ENCODE measurements around the gene NR5A2.

Gene NR5A2

DNA sequence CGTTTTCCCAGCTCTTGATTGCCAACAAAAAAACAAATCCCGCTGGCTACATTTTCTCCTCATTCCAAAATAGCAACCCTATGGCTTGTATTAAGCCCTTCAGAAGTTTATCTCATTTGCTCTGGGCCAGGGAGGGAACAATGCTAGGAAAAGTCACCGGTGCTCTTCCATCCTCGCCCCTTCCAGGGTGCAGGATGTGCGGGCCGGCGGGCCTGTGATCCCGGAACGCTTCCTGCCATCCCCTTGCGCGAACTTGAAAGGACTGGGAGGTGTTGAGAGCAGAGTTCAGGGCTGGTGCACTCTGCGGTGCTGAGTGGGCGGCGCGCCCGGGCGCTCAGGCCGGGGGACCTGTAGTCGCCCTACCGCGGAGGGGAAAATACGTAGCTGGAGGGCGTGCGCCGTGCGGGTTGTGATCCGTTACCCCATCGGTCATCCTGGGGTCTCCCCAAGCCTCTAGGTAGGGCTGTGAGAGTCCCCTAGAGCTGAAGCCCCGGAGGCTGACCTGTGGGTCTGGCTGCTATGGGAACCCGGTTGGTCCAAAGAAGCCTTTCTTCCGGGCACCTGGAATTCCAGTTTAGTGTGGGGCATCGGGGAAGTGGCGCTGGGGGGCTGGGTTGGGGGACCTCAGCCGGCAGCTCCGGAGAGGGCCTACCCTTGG, 13.1 kb downstream of the NR5A2 start:
- peak overlapping the region; percentile 40 for H3K4me3 ChIP-seq (ENCODE audit: insufficient read length, low read depth)

GRCh38 chr1:200041337-200042118, 14.0 kb downstream of the NR5A2 start:
- Histone ChIP-seq H3K36me3 (ENCODE audit: insufficient read depth, insufficient read length, low read length) (no peaks in the 10 kb centered on the region), H3K4me3 (ENCODE audit: insufficient read length, low read depth) (peak overlapping the region; percentile 40), H3K27me3 (ENCODE audit: insufficient read depth, insufficient read length) (peaks cover 96% of the 10 kb centered on the region), H3K9me3 (ENCODE audit: insufficient read depth, low read length) (no peaks in the 10 kb centered on the region), H3K9ac (ENCODE audit: insufficient read length, low read depth) (peak overlapping the region; percentile 39), H3K4me1 (ENCODE audit: insufficient read depth, insufficient read length) (peaks cover under 1% of the 10 kb centered on the region)
- TF ChIP-seq SUZ12 (IDR thresholded peaks at IDR 0.05; ENCODE audit: extremely low read depth, insufficient read depth, insufficient read length) (no peak), YY1 (IDR thresholded peaks at IDR 0.05; ENCODE audit: insufficient read depth, insufficient read length) (no peak), ZNF274 (IDR thresholded peaks at IDR 0.05; ENCODE audit: low read depth, low read length) (no peak)
- no peak for DNase-seq (ENCODE audit: low read depth, low spot score)

More for the DNA sequence above, 13.1 kb downstream of the NR5A2 start:
- TF ChIP-seq ZNF274 (IDR thresholded peaks at IDR 0.05; ENCODE audit: low read depth, low read length) (no peak), YY1 (IDR thresholded peaks at IDR 0.05; ENCODE audit: insufficient read depth, insufficient read length) (no peak), SUZ12 (IDR thresholded peaks at IDR 0.05; ENCODE audit: extremely low read depth, insufficient read depth, insufficient read length) (no peak)
- no peaks in the 10 kb centered on the region for H3K36me3 ChIP-seq (ENCODE audit: insufficient read depth, insufficient read length, low read length)
- peak overlapping the region; percentile 61 for H3K9ac ChIP-seq (ENCODE audit: insufficient read length, low read depth)
- peaks cover 98% of the 10 kb centered on the region for H3K27me3 ChIP-seq (ENCODE audit: insufficient read depth, insufficient read length)
- H3K4me1 ChIP-seq (ENCODE audit: insufficient read depth, insufficient read length), result peaks cover 8% of the 10 kb centered on the region
- no peak for DNase-seq (ENCODE audit: low read depth, low spot score)
- H3K9me3 ChIP-seq (ENCODE audit: insufficient read depth, low read length), result no peaks in the 10 kb centered on the region

DNA sequence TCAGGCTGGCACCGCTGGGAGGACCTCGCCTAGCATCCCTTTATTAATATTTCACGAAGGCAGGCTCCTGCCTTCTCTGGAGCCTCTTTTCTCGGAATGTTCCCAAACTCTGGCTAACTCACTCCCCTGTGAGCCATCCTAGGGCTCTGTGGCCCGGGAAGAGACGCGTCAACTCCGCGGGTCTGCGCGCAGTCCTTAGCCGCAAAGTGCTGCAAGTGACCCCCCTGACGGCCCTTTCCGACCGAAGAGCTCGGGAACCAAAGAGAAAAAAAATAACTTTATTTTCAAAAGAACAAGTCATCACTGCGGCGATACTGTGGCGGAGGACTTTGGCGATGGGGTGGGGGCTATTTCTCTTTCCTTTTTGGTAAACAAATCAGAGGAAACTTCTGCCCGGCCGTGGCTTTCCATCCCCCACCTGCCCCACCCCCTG, 14.6 kb downstream of the NR5A2 start:
- Histone ChIP-seq H3K4me1 (ENCODE audit: insufficient read depth, insufficient read length) (no peaks in the 10 kb centered on the region), H3K27me3 (ENCODE audit: insufficient read depth, insufficient read length) (peaks cover 90% of the 10 kb centered on the region), H3K4me3 (ENCODE audit: insufficient read length, low read depth) (peak overlapping the region; percentile 40), H3K9ac (ENCODE audit: insufficient read length, low read depth) (peak overlapping the region; percentile 24), H3K36me3 (ENCODE audit: insufficient read depth, insufficient read length, low read length) (no peaks in the 10 kb centered on the region), H3K9me3 (ENCODE audit: insufficient read depth, low read length) (no peaks in the 10 kb centered on the region)
- TF ChIP-seq YY1 (IDR thresholded peaks at IDR 0.05; ENCODE audit: insufficient read depth, insufficient read length) (no peak), SUZ12 (IDR thresholded peaks at IDR 0.05; ENCODE audit: extremely low read depth, insufficient read depth, insufficient read length) (peak; percentile 76)
- DNase-seq (ENCODE audit: low read depth, low spot score), result no peak

DNA sequence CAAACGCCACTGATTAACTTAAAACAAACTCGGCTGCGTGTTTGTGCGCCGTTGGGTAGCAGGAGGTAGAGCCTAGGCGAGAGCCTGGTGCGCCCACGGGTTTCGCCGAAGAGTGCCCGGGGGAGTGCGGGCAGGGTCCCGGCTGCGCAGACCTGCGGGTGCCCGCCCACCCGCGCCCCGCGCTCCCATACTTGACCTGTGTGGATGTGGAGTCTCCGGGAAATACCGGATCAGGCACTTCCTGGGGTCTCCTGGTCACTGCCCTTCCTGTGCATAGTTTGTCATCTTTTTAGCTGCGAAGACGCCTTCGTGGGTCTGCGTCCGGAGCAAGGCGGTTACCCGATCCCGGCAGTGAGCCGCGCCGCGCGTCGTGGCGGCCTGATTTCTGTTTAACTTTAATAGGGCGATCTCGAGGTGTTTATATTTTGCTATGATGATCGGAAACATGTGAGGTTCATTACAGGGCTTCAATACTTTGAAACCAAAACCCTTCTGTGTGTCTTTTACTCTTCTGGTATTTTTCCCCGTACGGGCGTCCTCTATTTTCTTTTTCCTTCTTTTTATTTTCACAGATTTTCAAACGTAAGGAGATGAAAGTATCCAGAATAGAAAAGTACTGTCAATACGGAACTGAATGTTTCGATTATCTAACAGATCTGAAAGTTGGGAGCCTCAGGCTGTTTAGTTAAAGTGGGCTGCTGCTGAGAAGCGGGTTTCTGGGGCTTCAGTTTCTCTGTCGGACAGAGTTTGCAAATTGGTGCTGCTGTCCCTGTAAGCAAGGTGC, 15.2 kb downstream of the NR5A2 start:
- no peaks in the 10 kb centered on the region for H3K4me1 ChIP-seq (ENCODE audit: insufficient read depth, insufficient read length)
- H3K27me3 ChIP-seq (ENCODE audit: insufficient read depth, insufficient read length), result peaks cover 84% of the 10 kb centered on the region
- H3K9ac ChIP-seq (ENCODE audit: insufficient read length, low read depth), result peak overlapping the region; percentile 24
- peak overlapping the region; percentile 40 for H3K4me3 ChIP-seq (ENCODE audit: insufficient read length, low read depth)
- H3K36me3 ChIP-seq (ENCODE audit: insufficient read depth, insufficient read length, low read length), result no peaks in the 10 kb centered on the region
- no peaks in the 10 kb centered on the region for H3K9me3 ChIP-seq (ENCODE audit: insufficient read depth, low read length)
- TF ChIP-seq SUZ12 (IDR thresholded peaks at IDR 0.05; ENCODE audit: extremely low read depth, insufficient read depth, insufficient read length) (peak; percentile 50), ZNF274 (IDR thresholded peaks at IDR 0.05; ENCODE audit: low read depth, low read length) (no peak)
- no peak for DNase-seq (ENCODE audit: low read depth, low spot score)

- Histone ChIP-seq H3K9me3 (ENCODE audit: insufficient read depth, low read length) (no peaks in the 10 kb centered on the region), H3K9ac (ENCODE audit: insufficient read length, low read depth) (no peak overlapping the region), H3K27me3 (ENCODE audit: insufficient read depth, insufficient read length) (peaks cover 78% of the 10 kb centered on the region), H3K36me3 (ENCODE audit: insufficient read depth, insufficient read length, low read length) (no peaks in the 10 kb centered on the region), H3K4me1 (ENCODE audit: insufficient read depth, insufficient read length) (no peaks in the 10 kb centered on the region), H3K4me3 (ENCODE audit: insufficient read length, low read depth) (peak overlapping the region; percentile 40)
- TF ChIP-seq SUZ12 (IDR thresholded peaks at IDR 0.05; ENCODE audit: extremely low read depth, insufficient read depth, insufficient read length) (no peak), YY1 (IDR thresholded peaks at IDR 0.05; ENCODE audit: insufficient read depth, insufficient read length) (no peak), ZNF274 (IDR thresholded peaks at IDR 0.05; ENCODE audit: low read depth, low read length) (no peak)
- no peak for DNase-seq (ENCODE audit: low read depth, low spot score)
Observed at GRCh38 chr1:200043336-200043668, 15.8 kb downstream of the NR5A2 start.

GRCh38 chr1:200046115-200046514, 18.6 kb downstream of the NR5A2 start:
- no peak overlapping the region for H3K4me3 ChIP-seq (ENCODE audit: insufficient read length, low read depth)
- no peak overlapping the region for H3K9ac ChIP-seq (ENCODE audit: insufficient read length, low read depth)
- no peaks in the 10 kb centered on the region for H3K4me1 ChIP-seq (ENCODE audit: insufficient read depth, insufficient read length)
- no peak for DNase-seq (ENCODE audit: low read depth, low spot score)
- H3K36me3 ChIP-seq (ENCODE audit: insufficient read depth, insufficient read length, low read length), result no peaks in the 10 kb centered on the region
- no peak for TF ChIP-seq SUZ12 (IDR thresholded peaks at IDR 0.05; ENCODE audit: extremely low read depth, insufficient read depth, insufficient read length)
- TF ChIP-seq YY1 (IDR thresholded peaks at IDR 0.05; ENCODE audit: insufficient read depth, insufficient read length), result no peak
- no peak for TF ChIP-seq ZNF274 (IDR thresholded peaks at IDR 0.05; ENCODE audit: low read depth, low read length)
- no peaks in the 10 kb centered on the region for H3K9me3 ChIP-seq (ENCODE audit: insufficient read depth, low read length)
- peaks cover 52% of the 10 kb centered on the region for H3K27me3 ChIP-seq (ENCODE audit: insufficient read depth, insufficient read length)

DNA sequence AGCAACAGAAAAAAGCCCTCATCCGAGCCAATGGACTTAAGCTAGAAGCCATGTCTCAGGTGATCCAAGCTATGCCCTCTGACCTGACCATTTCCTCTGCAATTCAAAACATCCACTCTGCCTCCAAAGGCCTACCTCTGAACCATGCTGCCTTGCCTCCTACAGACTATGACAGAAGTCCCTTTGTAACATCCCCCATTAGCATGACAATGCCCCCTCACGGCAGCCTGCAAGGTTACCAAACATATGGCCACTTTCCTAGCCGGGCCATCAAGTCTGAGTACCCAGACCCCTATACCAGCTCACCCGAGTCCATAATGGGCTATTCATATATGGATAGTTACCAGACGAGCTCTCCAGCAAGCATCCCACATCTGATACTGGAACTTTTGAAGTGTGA, 20.7 kb downstream of the NR5A2 start:
- Histone ChIP-seq H3K4me1 (ENCODE audit: insufficient read depth, insufficient read length) (no peaks in the 10 kb centered on the region), H3K9ac (ENCODE audit: insufficient read length, low read depth) (no peak overlapping the region)
- peak; percentile 99 for DNase-seq (ENCODE audit: low read depth, low spot score)

More for the DNA sequence above, 20.7 kb downstream of the NR5A2 start:
- no peak for TF ChIP-seq SUZ12 (IDR thresholded peaks at IDR 0.05; ENCODE audit: extremely low read depth, insufficient read depth, insufficient read length)
- no peak for TF ChIP-seq YY1 (IDR thresholded peaks at IDR 0.05; ENCODE audit: insufficient read depth, insufficient read length)
- no peak for TF ChIP-seq ZNF274 (IDR thresholded peaks at IDR 0.05; ENCODE audit: low read depth, low read length)
- Histone ChIP-seq H3K4me3 (ENCODE audit: insufficient read length, low read depth) (no peak overlapping the region), H3K27me3 (ENCODE audit: insufficient read depth, insufficient read length) (peaks cover 31% of the 10 kb centered on the region), H3K36me3 (ENCODE audit: insufficient read depth, insufficient read length, low read length) (no peaks in the 10 kb centered on the region), H3K9me3 (ENCODE audit: insufficient read depth, low read length) (no peaks in the 10 kb centered on the region)
